Tibial nerve (tissue), 4 donors: Measurements from ENCODE around the gene MAST2.

Experiments
- EP300 ChIP-seq, 2 donors: sonication (generic); formaldehyde crosslinking; IDR thresholded peaks; one replicate each; pipeline ENCODE4 v1.6.1; 2017; ENCODE audit warnings: antibody characterized with exemption in 2 of 2, mild to moderate bottlenecking in 1 of 2
- POLR2A ChIP-seq, 2 donors: fragments of 450-650 bp; IDR thresholded peaks; one replicate each; pipeline ENCODE4 v1.6.1; 2017; ENCODE audit warnings: antibody characterized with exemption in 2 of 2, mild to moderate bottlenecking in 2 of 2, moderate library complexity in 2 of 2
- TF ChIP-seq, protein P1 (sequence below), 5 experiments: fragments of 200-600 bp in 3 of 5; fragments of 450-650 bp in 2 of 5; sonication (generic) in 3 of 5; IDR thresholded peaks; one replicate each; pipeline ENCODE4 v1.5.1; 2016 to 2019; ENCODE audit warnings: antibody characterized with exemption in 5 of 5, mild to moderate bottlenecking in 3 of 5, moderate library complexity in 2 of 5

DNA sequence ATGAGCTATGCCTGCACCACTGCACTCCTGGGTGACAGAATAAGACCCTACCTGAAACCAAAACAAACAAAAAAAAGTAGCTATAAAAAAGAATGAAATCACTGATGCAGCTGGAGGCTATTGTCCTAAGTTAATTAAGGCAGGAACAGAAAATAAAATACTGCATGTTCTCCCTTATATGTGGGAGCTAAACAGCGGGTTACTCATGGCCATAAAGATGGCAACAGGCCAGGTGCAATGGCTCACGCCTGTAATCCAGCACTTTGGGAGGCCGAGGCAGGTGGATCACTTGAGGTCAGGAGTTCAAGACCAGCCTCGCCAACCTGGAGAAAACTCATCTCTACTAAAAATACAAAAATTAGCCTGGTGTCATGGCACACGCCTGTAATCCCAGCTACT is 176.4 kb downstream of the MAST2 start:
- TF ChIP-seq, protein P1, sequence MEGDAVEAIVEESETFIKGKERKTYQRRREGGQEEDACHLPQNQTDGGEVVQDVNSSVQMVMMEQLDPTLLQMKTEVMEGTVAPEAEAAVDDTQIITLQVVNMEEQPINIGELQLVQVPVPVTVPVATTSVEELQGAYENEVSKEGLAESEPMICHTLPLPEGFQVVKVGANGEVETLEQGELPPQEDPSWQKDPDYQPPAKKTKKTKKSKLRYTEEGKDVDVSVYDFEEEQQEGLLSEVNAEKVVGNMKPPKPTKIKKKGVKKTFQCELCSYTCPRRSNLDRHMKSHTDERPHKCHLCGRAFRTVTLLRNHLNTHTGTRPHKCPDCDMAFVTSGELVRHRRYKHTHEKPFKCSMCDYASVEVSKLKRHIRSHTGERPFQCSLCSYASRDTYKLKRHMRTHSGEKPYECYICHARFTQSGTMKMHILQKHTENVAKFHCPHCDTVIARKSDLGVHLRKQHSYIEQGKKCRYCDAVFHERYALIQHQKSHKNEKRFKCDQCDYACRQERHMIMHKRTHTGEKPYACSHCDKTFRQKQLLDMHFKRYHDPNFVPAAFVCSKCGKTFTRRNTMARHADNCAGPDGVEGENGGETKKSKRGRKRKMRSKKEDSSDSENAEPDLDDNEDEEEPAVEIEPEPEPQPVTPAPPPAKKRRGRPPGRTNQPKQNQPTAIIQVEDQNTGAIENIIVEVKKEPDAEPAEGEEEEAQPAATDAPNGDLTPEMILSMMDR (IDR thresholded peaks at IDR 0.05), result no peak
- no peak for TF ChIP-seq EP300 (IDR thresholded peaks at IDR 0.05)
- TF ChIP-seq POLR2A (IDR thresholded peaks at IDR 0.05), result no peak
